A549 (cell line): Measurements from ENCODE around the gene ASCC2. TPM values are rescaled to one million over a fixed set of nuclear protein-coding genes. Genes with fewer than 3 reads are reported as not detected.

Experiments
- ATAC-seq, 2 experiments: fragments of 200-7000 bp in 1 of 2; fragments of >200 bp in 1 of 2; cut with Nextera tagmentation in 1 of 2; cut with Tn5 transposase in 1 of 2; 3 replicates each; pipeline versions ENCODE4 v1.8.0 to v1.9.1; 2018 to 2020; ENCODE audit warnings: mild to moderate bottlenecking in 1 of 2, moderate library complexity in 1 of 2
- CTCF ChIA-PET: fragments of 300-600 bp; sonication (Branson Sonifier 250); formaldehyde crosslinking; extraction: SDS; loops from one replicate; lab custom pipeline; 2021; ENCODE audit warnings: antibody characterized with exemption, inconsistent platforms; lab: Yijun Ruan, JAX
- POLR2A ChIA-PET: fragments of 350-600 bp; formaldehyde crosslinking; extraction: SDS; loops from one replicate; lab custom pipeline; 2021; ENCODE audit warnings: antibody characterized with exemption, inconsistent platforms; lab: Yijun Ruan, JAX
- DNase-seq, 2 experiments: peaks; one replicate each; pipeline versions ENCODE4 v3.0.0 to v3.0.0-alpha.2; 2011 to 2016; ENCODE audit warnings: low read depth in 1 of 2, low spot score in 1 of 2
- FAIRE-seq: peaks from 2 replicates; lab custom pipeline; 2011; peaks lifted over from hg19 to GRCh38; lab: Jason Lieb, UNC
- H3K27ac ChIP-seq, 2 experiments: fragments of >200 bp; sonication (Bioruptor Twin); formaldehyde crosslinking; 3 replicates each; pipeline ENCODE4 v1.5.1; 2016 to 2017
- H3K4me1 ChIP-seq: fragments of >200 bp; sonication (Bioruptor Twin); formaldehyde crosslinking; 3 replicates; pipeline ENCODE4 v1.6.1; 2016
- H3K4me2 ChIP-seq: fragments of >200 bp; sonication (Bioruptor Twin); formaldehyde crosslinking; 3 replicates; pipeline ENCODE4 v1.6.1; 2016
- H3K4me3 ChIP-seq: fragments of >200 bp; sonication (Bioruptor Twin); formaldehyde crosslinking; 3 replicates; pipeline ENCODE4 v1.5.1; 2016
- H3K9me3 ChIP-seq: fragments of >200 bp; sonication (Bioruptor Twin); formaldehyde crosslinking; 3 replicates; pipeline ENCODE4 v1.6.1; 2016
- BCL3 ChIP-seq: fragments of >200 bp; sonication (Bioruptor Twin); formaldehyde crosslinking; IDR thresholded peaks from 3 replicates; pipeline ENCODE4 v1.6.1; 2016
- CEBPB ChIP-seq, 2 experiments: fragments of >200 bp in 1 of 2; sonication (Bioruptor Twin) in 1 of 2; formaldehyde crosslinking in 1 of 2; IDR thresholded peaks; 2 replicates each; pipeline ENCODE4 v1.6.1; 2012 to 2016
- CHD4 ChIP-seq: fragments of 200-600 bp; sonication (generic); IDR thresholded peaks from 2 replicates; pipeline ENCODE4 v1.6.1; 2016; ENCODE audit warnings: antibody characterized with exemption, mild to moderate bottlenecking, borderline replicate concordance
- CTCF ChIP-seq: fragments of >200 bp; sonication (Bioruptor Twin); formaldehyde crosslinking; IDR thresholded peaks from 3 replicates; pipeline ENCODE4 v1.5.1; 2016
- EHF ChIP-seq: fragments of 250-450 bp; sonication (Bioruptor Pico); IDR thresholded peaks from 2 replicates; pipeline ENCODE4 v1.5.0; 2020; ENCODE audit warnings: mild to moderate bottlenecking
- EHMT2 ChIP-seq: fragments of 200-600 bp; sonication (generic); IDR thresholded peaks from 2 replicates; pipeline ENCODE4 v1.6.1; 2016; ENCODE audit warnings: antibody characterized with exemption, low read depth, mild to moderate bottlenecking, moderate library complexity
- ELK1 ChIP-seq: fragments of 150-350 bp; IDR thresholded peaks from 2 replicates; pipeline ENCODE4 v1.6.1; 2014; ENCODE audit warnings: low read depth, mild to moderate bottlenecking, low read length
- FOSB ChIP-seq: fragments of 250-450 bp; sonication (Bioruptor Pico); IDR thresholded peaks from 2 replicates; pipeline ENCODE4 v1.5.0; 2020; ENCODE audit warnings: mild to moderate bottlenecking, moderate library complexity
- FOSL2 ChIP-seq, 2 experiments: fragments of 450-650 bp in 1 of 2; fragments of >200 bp in 1 of 2; sonication (Bioruptor Twin) in 1 of 2; formaldehyde crosslinking; IDR thresholded peaks; 2 replicates each; pipeline versions ENCODE4 v1.5.0 to v1.6.1; 2016 to 2020; ENCODE audit warnings: mild to moderate bottlenecking in 1 of 2, moderate library complexity in 1 of 2
- HDAC2 ChIP-seq: fragments of 200-600 bp; sonication (generic); IDR thresholded peaks from 2 replicates; pipeline ENCODE4 v1.6.1; 2016
- HEYL ChIP-seq: fragments of 250-450 bp; sonication (Bioruptor Pico); IDR thresholded peaks from 2 replicates; pipeline ENCODE4 v1.8.0; 2021; ENCODE audit warnings: mild to moderate bottlenecking, moderate library complexity
- HOXA7 ChIP-seq: fragments of 250-450 bp; sonication (Bioruptor Pico); IDR thresholded peaks from 2 replicates; pipeline ENCODE4 v1.5.0; 2020; ENCODE audit warnings: mild to moderate bottlenecking, moderate library complexity
- HOXB13 ChIP-seq: fragments of 250-450 bp; sonication (Bioruptor Pico); IDR thresholded peaks from 2 replicates; pipeline ENCODE4 v1.5.0; 2020; ENCODE audit warnings: low read depth, mild to moderate bottlenecking, moderate library complexity
- HOXB5 ChIP-seq: fragments of 250-450 bp; sonication (Bioruptor Pico); IDR thresholded peaks from 2 replicates; pipeline ENCODE4 v1.5.0; 2020; ENCODE audit warnings: mild to moderate bottlenecking, moderate library complexity
- KDM1A ChIP-seq: fragments of 200-600 bp; sonication (generic); IDR thresholded peaks from 2 replicates; pipeline ENCODE4 v1.6.1; 2016; ENCODE audit warnings: low read depth, mild to moderate bottlenecking
- KDM5A ChIP-seq: fragments of 200-600 bp; sonication (generic); IDR thresholded peaks from 2 replicates; pipeline ENCODE4 v1.6.1; 2016; ENCODE audit warnings: antibody characterized with exemption, mild to moderate bottlenecking
- MAZ ChIP-seq: fragments of 150-350 bp; IDR thresholded peaks from 2 replicates; pipeline ENCODE4 v1.6.1; 2014; ENCODE audit warnings: antibody characterized with exemption, low read depth, low read length, borderline replicate concordance
- MYC ChIP-seq: IDR thresholded peaks from 2 replicates; pipeline ENCODE4 v1.6.1; 2012; ENCODE audit warnings: mild to moderate bottlenecking, inconsistent platforms, low read length, improper control_type of control experiment, borderline replicate concordance
- NPAS2 ChIP-seq: fragments of 250-450 bp; sonication (Bioruptor Pico); IDR thresholded peaks from 2 replicates; pipeline ENCODE4 v1.8.0; 2022; ENCODE audit warnings: mild to moderate bottlenecking, moderate library complexity, borderline replicate concordance
- NR3C1 ChIP-seq: fragments of >200 bp; sonication (Bioruptor Twin); formaldehyde crosslinking; IDR thresholded peaks from 3 replicates; pipeline ENCODE4 v1.6.1; 2017
- PBX3 ChIP-seq: IDR thresholded peaks from 2 replicates; pipeline ENCODE4 v1.6.1; 2012
- PHF8 ChIP-seq: fragments of 200-600 bp; sonication (generic); IDR thresholded peaks from 2 replicates; pipeline ENCODE4 v1.6.1; 2016; ENCODE audit warnings: low read depth, mild to moderate bottlenecking, antibody characterized with exemption, moderate library complexity, borderline replicate concordance
- POLR2A ChIP-seq: IDR thresholded peaks from 2 replicates; pipeline ENCODE4 v1.6.1; 2012; ENCODE audit warnings: mild to moderate bottlenecking, low read length
- RCOR1 ChIP-seq: fragments of 150-350 bp; IDR thresholded peaks from 2 replicates; pipeline ENCODE4 v1.6.1; 2014; ENCODE audit warnings: antibody characterized with exemption, low read length, low read depth
- SMC3 ChIP-seq: fragments of >200 bp; sonication (Bioruptor Twin); formaldehyde crosslinking; IDR thresholded peaks from 3 replicates; pipeline ENCODE4 v1.6.1; 2018; ENCODE audit warnings: inconsistent platforms
- TFCP2L1 ChIP-seq: fragments of 250-450 bp; sonication (Bioruptor Pico); IDR thresholded peaks from 2 replicates; pipeline ENCODE4 v1.5.0; 2021; ENCODE audit warnings: mild to moderate bottlenecking
- USF2 ChIP-seq: fragments of 450-650 bp; IDR thresholded peaks from 2 replicates; pipeline ENCODE4 v1.6.1; 2014; ENCODE audit warnings: antibody characterized with exemption
- ZC3H11A ChIP-seq: fragments of 450-650 bp; IDR thresholded peaks from 2 replicates; pipeline ENCODE4 v1.6.1; 2014; ENCODE audit warnings: antibody characterized with exemption, mild to moderate bottlenecking
- ZNF302 ChIP-seq: fragments of 250-450 bp; sonication (Bioruptor Pico); IDR thresholded peaks from 2 replicates; pipeline ENCODE4 v1.9.0; 2021; ENCODE audit warnings: inconsistent platforms, mild to moderate bottlenecking, moderate library complexity
- WGBS: methylation state at CpG from one replicate; pipeline ENCODE4 v1.1.6; 2017; ENCODE audit errors: missing lambda C conversion rate; 5-methylcytosine and 5-hydroxymethylcytosine counted together
- polyA plus RNA-seq, 4 experiments: library from polyadenylated mRNA; depleted of rRNA in 3 of 4; stranded (reverse); fragments of >200 nt; fragmentation: RNase III in 1 of 4; extraction: RNeasy Plus Mini Kit Qiagen cat#74134 plus additional on column Dnase treatment in 1 of 4; gene quantifications; 2 replicates in 3 of 4; 3 replicates in 1 of 4; pipeline ENCODE4 v1.2.3, GENCODE V29; 2011 to 2017

The ASCC2 gene
- polyA plus RNA-seq, 2 of the 4 experiments (the other 2 are of a cell fraction): 27.2 to 31.6 TPM

- ChIA-PET CTCF (interaction anchor here (0.5 to 1.5 kb wide), 2 partner anchors 11 to 25 kb away, joined by 3 read pairs; no protein-coding TSS in a partner anchor), POLR2A (no interaction called here)
- H3K9me3 ChIP-seq: no peaks in the 10 kb centered on the region
- 100% methylated on average over 2 of the region's 7 CpGs for WGBS
- ATAC-seq (no peak), DNase-seq (no peak)
- H3K4me3 ChIP-seq: no peak overlapping the region
- TF ChIP-seq ZC3H11A (no peak), MYC (no peak), HDAC2 (no peak), CEBPB (IDR thresholded peaks at IDR 0.05) (no peak), HOXB5 (CRISPR knock-in tag) (no peak), BCL3 (no peak), ELK1 (no peak), KDM1A (no peak), NPAS2 (no peak), ZNF302 (no peak), POLR2A (no peak), HOXB13 (CRISPR knock-in tag) (no peak), FOSL2 (IDR thresholded peaks at IDR 0.05) (no peak), FOSL2 (CRISPR knock-in tag; IDR thresholded peaks at IDR 0.05) (no peak), CTCF (no peak), TFCP2L1 (CRISPR knock-in tag) (no peak), USF2 (no peak), EHMT2 (no peak), PBX3 (no peak)
- TF ChIP-seq, all 56 proteins: peak for 0
- no peaks in the 10 kb centered on the region for H3K4me1 ChIP-seq
- FAIRE-seq: no peak
- H3K27ac ChIP-seq: no peak overlapping the region
- H3K4me2 ChIP-seq: no peak overlapping the region
These were observed 90.2 kb downstream of the ASCC2 start for GRCh38 chr22:29747832-29748231.

- no peak for FAIRE-seq
These were observed 93.2 kb downstream of the ASCC2 start for GRCh38 chr22:29744902-29745301.

GRCh38 chr22:29742326-29742725 lies 95.7 kb downstream of the ASCC2 start:
- POLR2A ChIA-PET: no interaction called here
- no peak overlapping the region for H3K27ac ChIP-seq
- H3K4me2 ChIP-seq: no peak overlapping the region
- FAIRE-seq: no peak
- WGBS: 70% methylated on average over 6 of the region's 13 CpGs
- no peak for ATAC-seq
- DNase-seq: no peak
- CTCF ChIA-PET: no interaction called here
- no peaks in the 10 kb centered on the region for H3K4me1 ChIP-seq
- H3K9me3 ChIP-seq: no peaks in the 10 kb centered on the region
- H3K4me3 ChIP-seq: no peak overlapping the region
- no peak for TF ChIP-seq RCOR1
- no peak for TF ChIP-seq NR3C1
- TF ChIP-seq TFCP2L1 (CRISPR knock-in tag): no peak
- no peak for TF ChIP-seq CHD4
- TF ChIP-seq KDM5A: no peak
- TF ChIP-seq MAZ: no peak
- no peak for TF ChIP-seq SMC3
- TF ChIP-seq FOSB (CRISPR knock-in tag): no peak
- no peak for TF ChIP-seq PBX3
- TF ChIP-seq HEYL (CRISPR knock-in tag): no peak
- TF ChIP-seq HOXA7 (CRISPR knock-in tag): no peak
- no peak for TF ChIP-seq POLR2A
- TF ChIP-seq EHF (CRISPR knock-in tag): no peak
- TF ChIP-seq PHF8: no peak

More at GRCh38 chr22:29744902-29745301, 93.2 kb downstream of the ASCC2 start:
- Histone ChIP-seq H3K9me3 (no peaks in the 10 kb centered on the region), H3K4me3 (no peak overlapping the region), H3K4me2 (no peak overlapping the region), H3K27ac (no peak overlapping the region), H3K4me1 (no peaks in the 10 kb centered on the region)
- DNase-seq (no peak), ATAC-seq (no peak)
- WGBS: 68% methylated on average over 8 of the region's 8 CpGs
- CTCF ChIA-PET: interaction anchor here (1.0 to 1.1 kb wide), 2 partner anchors 12 to 344 kb away, joined by 3 to 5 read pairs; no protein-coding TSS in a partner anchor
- TF ChIP-seq MYC: no peak
- POLR2A ChIA-PET: no interaction called here
